GM19240 (cell line): ENCODE data around the gene OR7E24.
A peak's percentile ranks its signal among the peaks of the same experiment; 100 is the strongest.
"Not testable (repeated sequence)": the region's sequence is repeated elsewhere in the genome, so short reads cannot be mapped to it uniquely, and the experiment has no call there.

Source experiments
- DNase-seq: peaks from one replicate; pipeline ENCODE4 v3.0.0; 2011; ENCODE audit warnings: low spot score; ENCODE audit not compliant: insufficient read length

Gene OR7E24

GRCh38 chr19:9250630-9251029, at the start of gene OR7E24:
TSS of gene OR7E24 (plus strand) at chr19:9250930. CDS start at chr19:9251044, 114 bp downstream.
- DNase-seq = no peak

- peak; percentile 6 for DNase-seq
Observed at GRCh38 chr19:9205501-9206113, 45.1 kb upstream of the OR7E24 start.

DNA sequence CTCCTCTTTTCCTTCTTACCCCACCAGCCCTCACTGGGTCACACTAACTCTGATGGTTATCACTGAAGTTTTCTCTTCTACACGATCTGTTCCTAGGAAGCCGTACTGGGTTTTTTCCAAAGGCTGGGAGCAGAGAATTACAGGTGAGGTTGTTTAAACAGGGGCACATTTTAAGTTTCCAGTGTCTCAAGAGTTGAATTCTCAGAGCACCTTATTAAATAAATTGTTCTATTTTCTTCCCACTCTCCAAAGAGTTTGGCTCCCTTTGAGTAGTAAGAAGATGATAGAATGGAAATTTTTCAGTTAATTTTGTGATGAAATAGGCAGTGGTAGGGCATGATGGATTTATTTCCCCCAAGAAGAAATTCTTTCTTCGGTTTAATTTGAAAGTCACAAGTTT, 31.2 kb upstream of the OR7E24 start, which contains the start of gene OR7D4:
Gene OR7D4, minus strand, starts transcription at position 101 of the 400 bp plus-strand sequence. CDS start 4,752 bp downstream, outside the sequence.
- DNase-seq = no peak

DNA sequence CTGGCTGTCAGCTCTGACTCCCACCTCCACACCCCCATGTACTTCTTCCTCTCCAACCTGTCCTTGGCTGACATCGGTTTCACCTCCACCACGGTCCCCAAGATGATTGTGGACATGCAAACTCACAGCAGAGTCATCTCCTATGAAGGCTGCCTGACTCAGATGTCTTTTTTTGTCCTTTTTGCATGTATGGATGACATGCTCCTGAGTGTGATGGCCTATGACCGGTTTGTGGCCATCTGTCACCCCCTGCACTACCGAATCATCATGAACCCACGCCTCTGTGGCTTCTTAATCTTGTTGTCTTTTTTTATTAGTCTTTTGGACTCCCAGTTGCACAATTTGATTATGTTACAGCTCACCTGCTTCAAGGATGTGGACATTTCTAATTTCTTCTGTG, 506 bp downstream of the OR7E24 start:
- DNase-seq = no peak

GRCh38 chr19:9283485-9283884, 32.8 kb downstream of the OR7E24 start:
- not testable (repeated sequence) for DNase-seq

GRCh38 chr19:9289231-9289884, 38.6 kb downstream of the OR7E24 start:
- DNase-seq = no peak

DNA sequence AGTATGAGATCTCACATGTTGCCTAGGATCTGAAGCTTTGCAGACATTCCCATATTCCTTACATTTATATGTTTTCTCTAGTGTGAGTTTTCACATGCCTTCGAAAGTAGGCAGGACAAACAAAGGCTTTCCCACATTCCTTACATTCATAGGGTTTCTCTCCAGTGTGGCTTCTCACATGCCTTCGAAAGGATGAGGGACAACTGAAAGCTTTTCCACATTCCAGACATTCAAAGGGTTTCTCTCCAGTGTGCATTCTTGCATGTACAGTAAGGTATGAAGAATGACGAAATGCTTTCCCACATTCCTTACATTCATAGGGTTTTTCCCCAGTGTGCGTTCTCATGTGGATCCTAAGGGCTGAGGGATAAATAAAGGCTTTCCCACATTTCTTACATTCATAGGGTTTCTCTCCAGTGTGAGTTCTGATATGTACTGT, 44.7 kb downstream of the OR7E24 start:
- DNase-seq = no peak

DNA sequence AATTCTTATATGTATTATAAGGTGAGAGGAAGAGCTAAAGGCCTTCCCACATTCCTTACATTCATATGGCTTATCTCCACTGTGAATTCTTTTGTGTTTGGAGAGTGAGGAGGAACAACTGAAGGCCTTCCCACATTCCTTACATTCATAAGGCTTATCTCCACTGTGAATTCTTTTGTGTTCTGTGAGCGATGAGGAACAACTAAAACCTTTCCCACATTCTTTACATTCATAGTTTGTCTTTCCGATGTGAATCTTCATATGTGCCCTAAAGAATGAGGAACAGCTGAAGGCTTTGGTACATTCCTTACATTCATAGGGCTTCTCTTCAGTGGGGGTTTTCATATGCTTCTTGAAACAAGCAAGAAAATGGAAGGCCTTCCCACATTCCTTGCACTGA, 45.6 kb downstream of the OR7E24 start:
- no peak for DNase-seq
